ENCODE results near the gene WDPCP. TPM values are rescaled to one million over a fixed set of nuclear protein-coding genes. Genes with fewer than 3 reads are reported as not detected.

Gene WDPCP
- total and polyA plus RNA-seq, 2 of the 13 experiments (the other 11 are each of a cell fraction or from before 2014, with no cell fraction given): 2.9 to 5.2 TPM

DNA sequence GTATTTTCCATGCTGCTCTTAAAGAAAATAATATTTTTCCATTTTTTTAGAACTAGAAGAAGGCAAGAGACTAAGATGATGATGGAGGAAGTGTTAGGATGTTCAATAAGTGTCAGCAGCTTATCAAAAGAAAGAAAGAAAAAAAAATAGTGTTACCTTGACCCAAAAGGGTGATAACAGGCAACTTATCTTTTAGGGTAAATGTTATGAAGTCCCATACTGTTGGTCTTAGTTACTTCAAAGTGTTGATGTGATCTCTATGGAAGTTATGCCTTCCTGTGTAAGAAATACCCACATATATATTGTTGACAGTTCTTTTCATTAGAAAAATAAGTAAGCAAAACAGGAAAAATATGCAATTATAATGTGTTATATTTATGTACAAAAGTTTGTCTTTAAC, 394.1 kb downstream of the WDPCP start (continued):
- TF ChIP-seq, protein P1, sequence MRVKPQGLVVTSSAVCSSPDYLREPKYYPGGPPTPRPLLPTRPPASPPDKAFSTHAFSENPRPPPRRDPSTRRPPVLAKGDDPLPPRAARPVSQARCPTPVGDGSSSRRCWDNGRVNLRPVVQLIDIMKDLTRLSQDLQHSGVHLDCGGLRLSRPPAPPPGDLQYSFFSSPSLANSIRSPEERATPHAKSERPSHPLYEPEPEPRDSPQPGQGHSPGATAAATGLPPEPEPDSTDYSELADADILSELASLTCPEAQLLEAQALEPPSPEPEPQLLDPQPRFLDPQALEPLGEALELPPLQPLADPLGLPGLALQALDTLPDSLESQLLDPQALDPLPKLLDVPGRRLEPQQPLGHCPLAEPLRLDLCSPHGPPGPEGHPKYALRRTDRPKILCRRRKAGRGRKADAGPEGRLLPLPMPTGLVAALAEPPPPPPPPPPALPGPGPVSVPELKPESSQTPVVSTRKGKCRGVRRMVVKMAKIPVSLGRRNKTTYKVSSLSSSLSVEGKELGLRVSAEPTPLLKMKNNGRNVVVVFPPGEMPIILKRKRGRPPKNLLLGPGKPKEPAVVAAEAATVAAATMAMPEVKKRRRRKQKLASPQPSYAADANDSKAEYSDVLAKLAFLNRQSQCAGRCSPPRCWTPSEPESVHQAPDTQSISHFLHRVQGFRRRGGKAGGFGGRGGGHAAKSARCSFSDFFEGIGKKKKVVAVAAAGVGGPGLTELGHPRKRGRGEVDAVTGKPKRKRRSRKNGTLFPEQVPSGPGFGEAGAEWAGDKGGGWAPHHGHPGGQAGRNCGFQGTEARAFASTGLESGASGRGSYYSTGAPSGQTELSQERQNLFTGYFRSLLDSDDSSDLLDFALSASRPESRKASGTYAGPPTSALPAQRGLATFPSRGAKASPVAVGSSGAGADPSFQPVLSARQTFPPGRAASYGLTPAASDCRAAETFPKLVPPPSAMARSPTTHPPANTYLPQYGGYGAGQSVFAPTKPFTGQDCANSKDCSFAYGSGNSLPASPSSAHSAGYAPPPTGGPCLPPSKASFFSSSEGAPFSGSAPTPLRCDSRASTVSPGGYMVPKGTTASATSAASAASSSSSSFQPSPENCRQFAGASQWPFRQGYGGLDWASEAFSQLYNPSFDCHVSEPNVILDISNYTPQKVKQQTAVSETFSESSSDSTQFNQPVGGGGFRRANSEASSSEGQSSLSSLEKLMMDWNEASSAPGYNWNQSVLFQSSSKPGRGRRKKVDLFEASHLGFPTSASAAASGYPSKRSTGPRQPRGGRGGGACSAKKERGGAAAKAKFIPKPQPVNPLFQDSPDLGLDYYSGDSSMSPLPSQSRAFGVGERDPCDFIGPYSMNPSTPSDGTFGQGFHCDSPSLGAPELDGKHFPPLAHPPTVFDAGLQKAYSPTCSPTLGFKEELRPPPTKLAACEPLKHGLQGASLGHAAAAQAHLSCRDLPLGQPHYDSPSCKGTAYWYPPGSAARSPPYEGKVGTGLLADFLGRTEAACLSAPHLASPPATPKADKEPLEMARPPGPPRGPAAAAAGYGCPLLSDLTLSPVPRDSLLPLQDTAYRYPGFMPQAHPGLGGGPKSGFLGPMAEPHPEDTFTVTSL (CRISPR knock-in tag; IDR thresholded peaks at IDR 0.05; ENCODE audit: borderline replicate concordance): peak; percentile 98
- TF ChIP-seq KLF13 (CRISPR knock-in tag; IDR thresholded peaks at IDR 0.05) (no peak), POGZ (CRISPR knock-in tag; IDR thresholded peaks at IDR 0.05) (peak; percentile 57; the same call in 1 of the 2 replicates), TBX3 (IDR thresholded peaks at IDR 0.05; ENCODE audit: borderline replicate concordance) (0 out of 2 replicates have a peak, but pooled peaks have one; percentile 11), MED1 (CRISPR knock-in tag; IDR thresholded peaks at IDR 0.05) (peak; percentile 98), THYN1 (CRISPR knock-in tag; IDR thresholded peaks at IDR 0.05; ENCODE audit: borderline replicate concordance, low read depth) (no peak), HIVEP1 (CRISPR knock-in tag; IDR thresholded peaks at IDR 0.05) (no peak), EHMT2 (IDR thresholded peaks at IDR 0.05; ENCODE audit: borderline replicate concordance, low read depth, low read length) (no peak), HOXA3 (CRISPR knock-in tag; IDR thresholded peaks at IDR 0.05) (no peak), ZKSCAN8 (CRISPR knock-in tag; IDR thresholded peaks at IDR 0.05; ENCODE audit: borderline replicate concordance) (peak; percentile 85; the same call in 1 of the 2 replicates), ZNF703 (CRISPR knock-in tag; IDR thresholded peaks at IDR 0.05; ENCODE audit: borderline replicate concordance) (no peak), STAT5B (CRISPR knock-in tag; IDR thresholded peaks at IDR 0.05) (no peak), PHF8 (CRISPR knock-in tag; IDR thresholded peaks at IDR 0.05) (no peak), U2AF2 (IDR thresholded peaks at IDR 0.05; ENCODE audit: low read depth, low read length) (no peak), ZMYM2 (CRISPR knock-in tag; IDR thresholded peaks at IDR 0.05) (no peak)
- TF ChIP-seq, protein P2, sequence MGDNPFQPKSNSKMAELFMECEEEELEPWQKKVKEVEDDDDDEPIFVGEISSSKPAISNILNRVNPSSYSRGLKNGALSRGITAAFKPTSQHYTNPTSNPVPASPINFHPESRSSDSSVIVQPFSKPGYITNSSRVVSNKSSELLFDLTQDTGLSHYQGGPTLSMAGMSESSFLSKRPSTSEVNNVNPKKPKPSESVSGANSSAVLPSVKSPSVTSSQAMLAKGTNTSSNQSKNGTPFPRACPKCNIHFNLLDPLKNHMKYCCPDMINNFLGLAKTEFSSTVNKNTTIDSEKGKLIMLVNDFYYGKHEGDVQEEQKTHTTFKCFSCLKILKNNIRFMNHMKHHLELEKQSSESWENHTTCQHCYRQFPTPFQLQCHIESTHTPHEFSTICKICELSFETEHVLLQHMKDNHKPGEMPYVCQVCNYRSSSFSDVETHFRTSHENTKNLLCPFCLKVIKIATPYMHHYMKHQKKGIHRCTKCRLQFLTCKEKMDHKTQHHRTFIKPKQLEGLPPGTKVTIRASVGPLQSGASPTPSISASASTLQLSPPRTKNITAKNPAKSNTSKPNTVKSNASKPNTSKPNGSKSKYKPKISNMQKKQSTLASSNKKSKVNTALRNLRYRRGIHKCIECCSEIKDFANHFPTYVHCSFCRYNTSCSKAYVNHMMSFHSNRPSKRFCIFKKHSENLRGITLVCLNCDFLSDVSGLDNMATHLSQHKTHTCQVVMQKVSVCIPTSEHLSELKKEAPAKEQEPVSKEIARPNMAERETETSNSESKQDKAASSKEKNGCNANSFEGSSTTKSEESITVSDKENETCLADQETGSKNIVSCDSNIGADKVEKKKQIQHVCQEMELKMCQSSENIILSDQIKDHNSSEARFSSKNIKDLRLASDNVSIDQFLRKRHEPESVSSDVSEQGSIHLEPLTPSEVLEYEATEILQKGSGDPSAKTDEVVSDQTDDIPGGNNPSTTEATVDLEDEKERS (CRISPR knock-in tag; IDR thresholded peaks at IDR 0.05): no peak
- TF ChIP-seq, protein P3, sequence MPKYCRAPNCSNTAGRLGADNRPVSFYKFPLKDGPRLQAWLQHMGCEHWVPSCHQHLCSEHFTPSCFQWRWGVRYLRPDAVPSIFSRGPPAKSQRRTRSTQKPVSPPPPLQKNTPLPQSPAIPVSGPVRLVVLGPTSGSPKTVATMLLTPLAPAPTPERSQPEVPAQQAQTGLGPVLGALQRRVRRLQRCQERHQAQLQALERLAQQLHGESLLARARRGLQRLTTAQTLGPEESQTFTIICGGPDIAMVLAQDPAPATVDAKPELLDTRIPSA (CRISPR knock-in tag; IDR thresholded peaks at IDR 0.05; ENCODE audit: borderline replicate concordance): no peak
- TF ChIP-seq, protein P4, sequence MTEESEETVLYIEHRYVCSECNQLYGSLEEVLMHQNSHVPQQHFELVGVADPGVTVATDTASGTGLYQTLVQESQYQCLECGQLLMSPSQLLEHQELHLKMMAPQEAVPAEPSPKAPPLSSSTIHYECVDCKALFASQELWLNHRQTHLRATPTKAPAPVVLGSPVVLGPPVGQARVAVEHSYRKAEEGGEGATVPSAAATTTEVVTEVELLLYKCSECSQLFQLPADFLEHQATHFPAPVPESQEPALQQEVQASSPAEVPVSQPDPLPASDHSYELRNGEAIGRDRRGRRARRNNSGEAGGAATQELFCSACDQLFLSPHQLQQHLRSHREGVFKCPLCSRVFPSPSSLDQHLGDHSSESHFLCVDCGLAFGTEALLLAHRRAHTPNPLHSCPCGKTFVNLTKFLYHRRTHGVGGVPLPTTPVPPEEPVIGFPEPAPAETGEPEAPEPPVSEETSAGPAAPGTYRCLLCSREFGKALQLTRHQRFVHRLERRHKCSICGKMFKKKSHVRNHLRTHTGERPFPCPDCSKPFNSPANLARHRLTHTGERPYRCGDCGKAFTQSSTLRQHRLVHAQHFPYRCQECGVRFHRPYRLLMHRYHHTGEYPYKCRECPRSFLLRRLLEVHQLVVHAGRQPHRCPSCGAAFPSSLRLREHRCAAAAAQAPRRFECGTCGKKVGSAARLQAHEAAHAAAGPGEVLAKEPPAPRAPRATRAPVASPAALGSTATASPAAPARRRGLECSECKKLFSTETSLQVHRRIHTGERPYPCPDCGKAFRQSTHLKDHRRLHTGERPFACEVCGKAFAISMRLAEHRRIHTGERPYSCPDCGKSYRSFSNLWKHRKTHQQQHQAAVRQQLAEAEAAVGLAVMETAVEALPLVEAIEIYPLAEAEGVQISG (CRISPR knock-in tag; IDR thresholded peaks at IDR 0.05): no peak

All from HepG2 (cell line).